HepG2 (cell line): ENCODE results near the gene ASXL1. TPM values are rescaled to one million over a fixed set of nuclear protein-coding genes. Genes with fewer than 3 reads are reported as not detected.
A peak's percentile ranks its signal among the peaks of the same experiment; 100 is the strongest.

Source experiments
- BCL6 ChIP-seq: IDR thresholded peaks from 2 replicates; pipeline ENCODE4 v1.6.1; 2016; ENCODE audit warnings: missing genetic modification reagents, missing compliant biosample characterization
- BRD4 ChIP-seq: sonication (generic); formaldehyde crosslinking; IDR thresholded peaks from 2 replicates; pipeline ENCODE4 v1.4.0; 2020; ENCODE audit warnings: missing genetic modification reagents
- GTF2F1 ChIP-seq: fragments of 150-350 bp; IDR thresholded peaks from 2 replicates; pipeline ENCODE4 v1.6.1; 2014; ENCODE audit warnings: low read length
- JDP2 ChIP-seq: sonication (generic); formaldehyde crosslinking; IDR thresholded peaks from 2 replicates; pipeline ENCODE4 v1.8.1; 2022; ENCODE audit warnings: missing genetic modification reagents, borderline replicate concordance
- KDM3A ChIP-seq: IDR thresholded peaks from 2 replicates; pipeline ENCODE4 v1.6.1; 2018; ENCODE audit warnings: low read depth, missing compliant biosample characterization
- MED13 ChIP-seq: sonication (generic); formaldehyde crosslinking; IDR thresholded peaks from 2 replicates; pipeline ENCODE4 v1.5.0; 2020; ENCODE audit warnings: missing genetic modification reagents
- MTA3 ChIP-seq: sonication (generic); formaldehyde crosslinking; IDR thresholded peaks from 2 replicates; pipeline ENCODE4 v1.4.0; 2020; ENCODE audit warnings: missing genetic modification reagents
- SETDB1 ChIP-seq: sonication (generic); formaldehyde crosslinking; IDR thresholded peaks from 2 replicates; pipeline ENCODE4 v1.5.1; 2020; ENCODE audit warnings: missing genetic modification reagents, mild to moderate bottlenecking, borderline replicate concordance
- SNAPC2 ChIP-seq: sonication (generic); formaldehyde crosslinking; IDR thresholded peaks from 2 replicates; pipeline ENCODE4 v1.8.1; 2022; ENCODE audit warnings: mild to moderate bottlenecking, missing genetic modification reagents
- TBL1XR1 ChIP-seq: fragments of 150-350 bp; IDR thresholded peaks from 2 replicates; pipeline ENCODE4 v1.6.1; 2014; ENCODE audit warnings: borderline replicate concordance, low read length; ENCODE audit not compliant: partially characterized antibody
- ZNF550 ChIP-seq: sonication (generic); formaldehyde crosslinking; IDR thresholded peaks from 2 replicates; pipeline ENCODE4 v1.4.0; 2020; ENCODE audit warnings: mild to moderate bottlenecking, missing genetic modification reagents, borderline replicate concordance
- ZNF75D ChIP-seq: sonication (generic); formaldehyde crosslinking; IDR thresholded peaks from 2 replicates; pipeline ENCODE4 v1.8.1; 2023; ENCODE audit warnings: missing genetic modification reagents, mild to moderate bottlenecking, borderline replicate concordance
- ZSCAN9 ChIP-seq: IDR thresholded peaks from 2 replicates; pipeline ENCODE4 v1.6.1; 2016; ENCODE audit warnings: borderline replicate concordance
- polyA plus RNA-seq, 8 experiments: library from polyadenylated mRNA; depleted of rRNA in 3 of 8; stranded (reverse) in 7 of 8; unstranded in 1 of 8; fragments of >200 nt; fragmentation: Illumina TruSeq in 4 of 8; extraction: Trizol in 4 of 8; gene quantifications; 2 replicates each; pipeline versions ENCODE4 v1.2.1 to v1.2.3, GENCODE V29; 2011 to 2016; ENCODE audit warnings: low read depth in 4 of 8, missing spikeins in 1 of 8, mixed read lengths in 1 of 8; ENCODE audit not compliant: insufficient read depth in 1 of 8
- total RNA-seq, 5 experiments: library from RNA; depleted of rRNA; stranded (reverse); fragments of >200 nt; fragmentation: Illumina TruSeq; extraction: Trizol; gene quantifications; 2 replicates each; pipeline ENCODE4 v1.2.3, GENCODE V29; 2016; ENCODE audit warnings: low read depth in 1 of 5
- TF ChIP-seq, protein P1 (sequence below): IDR thresholded peaks from 2 replicates; pipeline ENCODE4 v1.6.1; 2016; ENCODE audit warnings: mild to moderate bottlenecking
- TF ChIP-seq, protein P2 (sequence below): IDR thresholded peaks from 2 replicates; pipeline ENCODE4 v1.6.1; 2016; ENCODE audit warnings: low read depth
- TF ChIP-seq, protein P3 (sequence below): sonication (generic); formaldehyde crosslinking; IDR thresholded peaks from 2 replicates; pipeline ENCODE4 v1.4.0; 2020; ENCODE audit warnings: missing genetic modification reagents
- TF ChIP-seq, protein P4 (sequence below): sonication (generic); formaldehyde crosslinking; IDR thresholded peaks from 2 replicates; pipeline ENCODE4 v1.5.0; 2020; ENCODE audit warnings: missing genetic modification reagents
- TF ChIP-seq, protein P5 (sequence below): sonication (generic); formaldehyde crosslinking; IDR thresholded peaks from 2 replicates; pipeline ENCODE4 v1.4.0; 2020; ENCODE audit warnings: mild to moderate bottlenecking, missing genetic modification reagents

ASXL1 gene
- total and polyA plus RNA-seq, 2 of the 13 experiments (the other 11 are each of a cell fraction or from before 2014, with no cell fraction given) = 62.1 to 74.8 TPM

DNA sequence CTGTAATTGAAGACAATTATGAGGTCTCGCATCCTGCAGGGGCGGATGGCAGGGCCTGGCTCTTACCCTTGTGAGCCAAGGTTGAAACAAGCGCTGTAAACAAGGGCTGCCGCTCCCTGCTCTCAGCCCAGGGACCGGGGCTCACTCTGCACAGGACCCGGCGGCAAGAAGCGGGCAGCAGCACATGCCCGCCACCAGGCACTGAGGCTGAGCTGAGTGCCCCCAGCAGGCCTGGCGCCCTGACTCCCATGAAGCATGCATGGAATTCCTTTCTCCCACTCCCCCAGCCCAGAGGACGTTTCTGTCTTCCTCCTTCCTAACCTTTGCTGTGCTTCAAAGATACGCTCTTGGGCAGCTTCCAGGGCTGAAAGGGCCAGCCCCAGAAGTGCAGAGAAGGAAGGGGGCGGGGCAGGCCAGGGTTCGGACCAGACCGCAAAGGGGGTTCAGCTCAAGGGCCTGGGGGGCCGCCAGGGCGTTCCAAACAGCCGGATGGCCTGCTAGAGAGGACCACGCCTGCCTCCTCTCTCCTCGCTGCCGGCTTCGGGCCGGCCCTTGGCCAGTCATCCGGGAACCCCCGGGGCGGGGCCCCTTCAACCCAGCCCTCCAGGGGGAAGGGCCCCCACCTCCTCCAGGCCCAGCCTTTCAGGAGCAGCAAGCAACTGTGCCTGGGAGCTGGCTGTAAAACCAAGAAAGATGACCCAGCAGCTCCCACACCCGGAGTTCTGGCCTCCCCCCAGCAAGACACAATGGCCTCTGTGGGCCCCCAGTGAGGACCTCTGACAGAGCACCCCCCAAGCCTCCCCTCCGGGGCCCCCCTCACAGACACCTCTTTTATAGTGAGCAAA is 117.1 kb downstream of the ASXL1 start (continued):
- TF ChIP-seq ZNF75D (CRISPR knock-in tag) (0 out of 2 replicates have a peak, but pooled peaks have one; percentile 69), SETDB1 (CRISPR knock-in tag) (0 out of 2 replicates have a peak, but pooled peaks have one; percentile 58), SNAPC2 (CRISPR knock-in tag) (no peak), MED13 (CRISPR knock-in tag) (peak; percentile 80; the same call in 1 of the 2 replicates), ZNF550 (CRISPR knock-in tag) (peak; percentile 93; the same call in 1 of the 2 replicates), JDP2 (no peak), ZSCAN9 (CRISPR knock-in tag) (peak; percentile 82), KDM3A (CRISPR knock-in tag) (0 out of 2 replicates have a peak, but pooled peaks have one; percentile 53), TBL1XR1 (no peak), MTA3 (no peak), BRD4 (CRISPR knock-in tag) (peak; percentile 98), GTF2F1 (no peak), BCL6 (CRISPR knock-in tag) (peak; percentile 73)
- TF ChIP-seq, protein P1, sequence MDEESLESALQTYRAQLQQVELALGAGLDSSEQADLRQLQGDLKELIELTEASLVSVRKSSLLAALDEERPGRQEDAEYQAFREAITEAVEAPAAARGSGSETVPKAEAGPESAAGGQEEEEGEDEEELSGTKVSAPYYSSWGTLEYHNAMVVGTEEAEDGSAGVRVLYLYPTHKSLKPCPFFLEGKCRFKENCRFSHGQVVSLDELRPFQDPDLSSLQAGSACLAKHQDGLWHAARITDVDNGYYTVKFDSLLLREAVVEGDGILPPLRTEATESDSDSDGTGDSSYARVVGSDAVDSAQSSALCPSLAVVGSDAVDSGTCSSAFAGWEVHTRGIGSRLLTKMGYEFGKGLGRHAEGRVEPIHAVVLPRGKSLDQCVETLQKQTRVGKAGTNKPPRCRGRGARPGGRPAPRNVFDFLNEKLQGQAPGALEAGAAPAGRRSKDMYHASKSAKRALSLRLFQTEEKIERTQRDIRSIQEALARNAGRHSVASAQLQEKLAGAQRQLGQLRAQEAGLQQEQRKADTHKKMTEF (CRISPR knock-in tag) = peak; percentile 89
- TF ChIP-seq, protein P2, sequence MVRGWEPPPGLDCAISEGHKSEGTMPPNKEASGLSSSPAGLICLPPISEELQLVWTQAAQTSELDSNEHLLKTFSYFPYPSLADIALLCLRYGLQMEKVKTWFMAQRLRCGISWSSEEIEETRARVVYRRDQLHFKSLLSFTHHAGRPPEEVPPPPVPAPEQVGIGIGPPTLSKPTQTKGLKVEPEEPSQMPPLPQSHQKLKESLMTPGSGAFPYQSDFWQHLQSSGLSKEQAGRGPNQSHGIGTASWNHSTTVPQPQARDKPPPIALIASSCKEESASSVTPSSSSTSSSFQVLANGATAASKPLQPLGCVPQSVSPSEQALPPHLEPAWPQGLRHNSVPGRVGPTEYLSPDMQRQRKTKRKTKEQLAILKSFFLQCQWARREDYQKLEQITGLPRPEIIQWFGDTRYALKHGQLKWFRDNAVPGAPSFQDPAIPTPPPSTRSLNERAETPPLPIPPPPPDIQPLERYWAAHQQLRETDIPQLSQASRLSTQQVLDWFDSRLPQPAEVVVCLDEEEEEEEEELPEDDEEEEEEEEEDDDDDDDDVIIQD (CRISPR knock-in tag) = no peak
- TF ChIP-seq, protein P3, sequence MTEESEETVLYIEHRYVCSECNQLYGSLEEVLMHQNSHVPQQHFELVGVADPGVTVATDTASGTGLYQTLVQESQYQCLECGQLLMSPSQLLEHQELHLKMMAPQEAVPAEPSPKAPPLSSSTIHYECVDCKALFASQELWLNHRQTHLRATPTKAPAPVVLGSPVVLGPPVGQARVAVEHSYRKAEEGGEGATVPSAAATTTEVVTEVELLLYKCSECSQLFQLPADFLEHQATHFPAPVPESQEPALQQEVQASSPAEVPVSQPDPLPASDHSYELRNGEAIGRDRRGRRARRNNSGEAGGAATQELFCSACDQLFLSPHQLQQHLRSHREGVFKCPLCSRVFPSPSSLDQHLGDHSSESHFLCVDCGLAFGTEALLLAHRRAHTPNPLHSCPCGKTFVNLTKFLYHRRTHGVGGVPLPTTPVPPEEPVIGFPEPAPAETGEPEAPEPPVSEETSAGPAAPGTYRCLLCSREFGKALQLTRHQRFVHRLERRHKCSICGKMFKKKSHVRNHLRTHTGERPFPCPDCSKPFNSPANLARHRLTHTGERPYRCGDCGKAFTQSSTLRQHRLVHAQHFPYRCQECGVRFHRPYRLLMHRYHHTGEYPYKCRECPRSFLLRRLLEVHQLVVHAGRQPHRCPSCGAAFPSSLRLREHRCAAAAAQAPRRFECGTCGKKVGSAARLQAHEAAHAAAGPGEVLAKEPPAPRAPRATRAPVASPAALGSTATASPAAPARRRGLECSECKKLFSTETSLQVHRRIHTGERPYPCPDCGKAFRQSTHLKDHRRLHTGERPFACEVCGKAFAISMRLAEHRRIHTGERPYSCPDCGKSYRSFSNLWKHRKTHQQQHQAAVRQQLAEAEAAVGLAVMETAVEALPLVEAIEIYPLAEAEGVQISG (CRISPR knock-in tag) = peak; percentile 87
- TF ChIP-seq, protein P4, sequence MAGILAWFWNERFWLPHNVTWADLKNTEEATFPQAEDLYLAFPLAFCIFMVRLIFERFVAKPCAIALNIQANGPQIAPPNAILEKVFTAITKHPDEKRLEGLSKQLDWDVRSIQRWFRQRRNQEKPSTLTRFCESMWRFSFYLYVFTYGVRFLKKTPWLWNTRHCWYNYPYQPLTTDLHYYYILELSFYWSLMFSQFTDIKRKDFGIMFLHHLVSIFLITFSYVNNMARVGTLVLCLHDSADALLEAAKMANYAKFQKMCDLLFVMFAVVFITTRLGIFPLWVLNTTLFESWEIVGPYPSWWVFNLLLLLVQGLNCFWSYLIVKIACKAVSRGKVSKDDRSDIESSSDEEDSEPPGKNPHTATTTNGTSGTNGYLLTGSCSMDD = peak; percentile 9; the same call in 1 of the 2 replicates
- TF ChIP-seq, protein P5, sequence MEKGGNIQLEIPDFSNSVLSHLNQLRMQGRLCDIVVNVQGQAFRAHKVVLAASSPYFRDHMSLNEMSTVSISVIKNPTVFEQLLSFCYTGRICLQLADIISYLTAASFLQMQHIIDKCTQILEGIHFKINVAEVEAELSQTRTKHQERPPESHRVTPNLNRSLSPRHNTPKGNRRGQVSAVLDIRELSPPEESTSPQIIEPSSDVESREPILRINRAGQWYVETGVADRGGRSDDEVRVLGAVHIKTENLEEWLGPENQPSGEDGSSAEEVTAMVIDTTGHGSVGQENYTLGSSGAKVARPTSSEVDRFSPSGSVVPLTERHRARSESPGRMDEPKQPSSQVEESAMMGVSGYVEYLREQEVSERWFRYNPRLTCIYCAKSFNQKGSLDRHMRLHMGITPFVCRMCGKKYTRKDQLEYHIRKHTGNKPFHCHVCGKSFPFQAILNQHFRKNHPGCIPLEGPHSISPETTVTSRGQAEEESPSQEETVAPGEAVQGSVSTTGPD (CRISPR knock-in tag) = 0 out of 2 replicates have a peak, but pooled peaks have one; percentile 77
